ENCODE results near the gene TMEM245. TPM values are rescaled to one million over a fixed set of nuclear protein-coding genes. Genes with fewer than 3 reads are reported as not detected.

Gene TMEM245
- total RNA-seq, 2 experiments from 2014 or later: 22.0 to 36.1 TPM

DNA sequence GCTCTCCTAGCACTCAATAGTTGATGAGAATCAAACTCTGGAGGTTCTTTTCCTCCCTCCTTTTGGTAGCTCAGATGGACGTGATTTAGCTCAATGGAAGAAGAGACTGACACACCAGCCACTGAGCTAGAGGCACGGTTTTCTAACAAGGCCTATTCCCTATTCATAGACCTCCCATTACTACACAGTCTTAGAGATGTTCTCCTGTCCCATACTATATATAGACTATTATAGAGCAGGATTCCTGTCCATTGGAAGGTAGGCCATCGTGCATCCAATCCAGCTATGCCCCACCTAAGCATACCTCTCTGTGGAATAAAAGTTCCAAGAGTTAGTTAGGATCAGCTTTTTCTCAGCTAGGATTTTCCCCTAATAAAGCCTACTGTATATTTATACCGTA lies 76.2 kb downstream of the TMEM245 start:
- CTCF ChIA-PET (ENCODE audit: unreplicated experiment): interaction anchor here (1.2 kb wide), 1 partner anchor 48 kb away, joined by 3 read pairs; no protein-coding TSS in a partner anchor
- POLR2A ChIA-PET: interaction anchor here (1.0 kb wide), 3 partner anchors 23 to 39 kb away, joined by 3 read pairs; no protein-coding TSS in a partner anchor
- TF ChIP-seq EZH2phosphoT487 (IDR thresholded peaks at IDR 0.05; ENCODE audit: borderline replicate concordance, low read depth, low read length): no peak
- TF ChIP-seq, protein P1, sequence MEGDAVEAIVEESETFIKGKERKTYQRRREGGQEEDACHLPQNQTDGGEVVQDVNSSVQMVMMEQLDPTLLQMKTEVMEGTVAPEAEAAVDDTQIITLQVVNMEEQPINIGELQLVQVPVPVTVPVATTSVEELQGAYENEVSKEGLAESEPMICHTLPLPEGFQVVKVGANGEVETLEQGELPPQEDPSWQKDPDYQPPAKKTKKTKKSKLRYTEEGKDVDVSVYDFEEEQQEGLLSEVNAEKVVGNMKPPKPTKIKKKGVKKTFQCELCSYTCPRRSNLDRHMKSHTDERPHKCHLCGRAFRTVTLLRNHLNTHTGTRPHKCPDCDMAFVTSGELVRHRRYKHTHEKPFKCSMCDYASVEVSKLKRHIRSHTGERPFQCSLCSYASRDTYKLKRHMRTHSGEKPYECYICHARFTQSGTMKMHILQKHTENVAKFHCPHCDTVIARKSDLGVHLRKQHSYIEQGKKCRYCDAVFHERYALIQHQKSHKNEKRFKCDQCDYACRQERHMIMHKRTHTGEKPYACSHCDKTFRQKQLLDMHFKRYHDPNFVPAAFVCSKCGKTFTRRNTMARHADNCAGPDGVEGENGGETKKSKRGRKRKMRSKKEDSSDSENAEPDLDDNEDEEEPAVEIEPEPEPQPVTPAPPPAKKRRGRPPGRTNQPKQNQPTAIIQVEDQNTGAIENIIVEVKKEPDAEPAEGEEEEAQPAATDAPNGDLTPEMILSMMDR (conservative IDR thresholded peaks at IDR 0.05; ENCODE audit: low read length): no peak

DNA sequence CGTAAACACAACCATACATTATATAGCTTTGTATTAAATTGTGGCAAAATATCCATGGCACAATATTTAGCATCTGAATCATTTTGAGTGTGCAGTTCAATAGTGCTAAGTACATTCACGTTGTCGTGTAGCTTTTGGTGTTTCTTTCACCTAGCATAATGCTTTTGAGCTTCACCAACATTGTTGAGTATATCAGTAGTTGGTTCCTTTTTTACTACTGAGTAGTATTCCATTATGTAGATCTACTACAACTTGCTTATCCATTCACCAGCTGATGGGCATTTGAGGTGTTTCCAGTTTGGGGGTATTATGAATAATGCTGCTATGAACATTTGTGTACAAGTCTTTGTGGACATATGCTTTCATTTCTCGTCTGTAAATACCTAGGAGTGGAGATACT lies 79.2 kb downstream of the TMEM245 start:
- no peaks in the 10 kb centered on the region for H3K9me3 ChIP-seq (ENCODE audit: low read length)
- CTCF ChIA-PET (ENCODE audit: unreplicated experiment): no interaction called here
- DNase-seq (ENCODE audit: low spot score): no peak

More for the DNA sequence above, 76.2 kb downstream of the TMEM245 start:
- Histone ChIP-seq H3K27ac (ENCODE audit: low read depth, low read length, poor library complexity, severe bottlenecking) (no peak overlapping the region), H3K9me2 (ENCODE audit: insufficient read depth, low read length) (no peaks in the 10 kb centered on the region), H3K79me2 (ENCODE audit: insufficient read depth, low read depth, low read length) (no peaks in the 10 kb centered on the region), H3K36me3 (ENCODE audit: insufficient read depth, low read length) (peaks cover 94% of the 10 kb centered on the region), H3K4me3 (ENCODE audit: low read depth, low read length, poor library complexity, severe bottlenecking) (no peak overlapping the region), H2AFZ (ENCODE audit: low read length) (no peak overlapping the region), H4K20me1 (ENCODE audit: insufficient read depth, low read length) (no peaks in the 10 kb centered on the region), H3K9me3 (ENCODE audit: low read length) (no peaks in the 10 kb centered on the region), H3K4me1 (ENCODE audit: insufficient read depth, low read length, poor library complexity, severe bottlenecking) (no peaks in the 10 kb centered on the region), H3K4me2 (ENCODE audit: low read length) (no peak overlapping the region)
- intact Hi-C loops (cut with micrococcal nuclease; ENCODE audit: unreplicated experiment): no loop called here
- no TSS peak for BruUV-seq (replicated peaks)
- DNase-seq (ENCODE audit: low spot score): no peak

DNA sequence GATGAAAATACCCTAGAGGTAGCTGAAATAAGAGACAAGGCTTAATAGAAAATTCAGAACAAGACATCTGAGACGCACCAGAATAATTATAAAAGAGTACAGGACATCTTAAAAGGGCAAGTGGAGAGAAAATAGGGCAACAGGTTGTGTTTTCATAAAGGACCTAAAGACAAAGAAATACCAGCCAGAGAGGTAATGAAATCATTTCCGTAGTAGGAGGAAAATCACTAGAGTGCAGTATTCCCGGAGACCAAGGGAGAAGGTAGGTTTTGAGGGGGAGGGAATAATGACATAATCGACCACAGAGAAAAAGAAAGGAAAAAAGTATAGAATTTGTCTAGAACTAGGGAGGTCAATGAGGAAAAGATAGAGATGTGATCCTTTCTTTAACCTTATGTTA lies 80.2 kb downstream of the TMEM245 start:
- POLR2A ChIA-PET: no interaction called here
- TF ChIP-seq EZH2phosphoT487 (IDR thresholded peaks at IDR 0.05; ENCODE audit: borderline replicate concordance, low read depth, low read length): no peak
- Histone ChIP-seq H4K20me1 (ENCODE audit: insufficient read depth, low read length) (no peaks in the 10 kb centered on the region), H3K4me1 (ENCODE audit: insufficient read depth, low read length, poor library complexity, severe bottlenecking) (no peaks in the 10 kb centered on the region), H3K4me3 (ENCODE audit: low read depth, low read length, poor library complexity, severe bottlenecking) (no peak overlapping the region), H3K4me2 (ENCODE audit: low read length) (no peak overlapping the region), H3K9me2 (ENCODE audit: insufficient read depth, low read length) (no peaks in the 10 kb centered on the region), H2AFZ (ENCODE audit: low read length) (no peak overlapping the region), H3K36me3 (ENCODE audit: insufficient read depth, low read length) (peaks cover 92% of the 10 kb centered on the region), H3K27ac (ENCODE audit: low read depth, low read length, poor library complexity, severe bottlenecking) (no peak overlapping the region), H3K9me3 (ENCODE audit: low read length) (no peaks in the 10 kb centered on the region), H3K79me2 (ENCODE audit: insufficient read depth, low read depth, low read length) (no peaks in the 10 kb centered on the region)
- no TSS peak for BruUV-seq (replicated peaks)
- DNase-seq (ENCODE audit: low spot score): no peak
- CTCF ChIA-PET (ENCODE audit: unreplicated experiment): no interaction called here
- intact Hi-C loops (cut with micrococcal nuclease; ENCODE audit: unreplicated experiment): no loop called here

More for the DNA sequence above, 79.2 kb downstream of the TMEM245 start:
- BruUV-seq (replicated peaks): TSS peak; percentile 18
- Histone ChIP-seq H4K20me1 (ENCODE audit: insufficient read depth, low read length) (no peaks in the 10 kb centered on the region), H3K4me3 (ENCODE audit: low read depth, low read length, poor library complexity, severe bottlenecking) (no peak overlapping the region), H3K4me2 (ENCODE audit: low read length) (no peak overlapping the region), H3K4me1 (ENCODE audit: insufficient read depth, low read length, poor library complexity, severe bottlenecking) (no peaks in the 10 kb centered on the region), H3K9me2 (ENCODE audit: insufficient read depth, low read length) (no peaks in the 10 kb centered on the region), H3K79me2 (ENCODE audit: insufficient read depth, low read depth, low read length) (no peaks in the 10 kb centered on the region), H3K36me3 (ENCODE audit: insufficient read depth, low read length) (peaks cover 93% of the 10 kb centered on the region), H3K27ac (ENCODE audit: low read depth, low read length, poor library complexity, severe bottlenecking) (no peak overlapping the region), H2AFZ (ENCODE audit: low read length) (no peak overlapping the region)
- intact Hi-C loops (cut with micrococcal nuclease; ENCODE audit: unreplicated experiment): no loop called here
- POLR2A ChIA-PET: no interaction called here
- TF ChIP-seq EZH2phosphoT487 (IDR thresholded peaks at IDR 0.05; ENCODE audit: borderline replicate concordance, low read depth, low read length): no peak
- TF ChIP-seq, protein P1 (conservative IDR thresholded peaks at IDR 0.05; ENCODE audit: low read length): no peak

All from OCI-LY7 (cell line).